ENCODE results near the gene MED6.

MED6 gene

GRCh38 chr14:70624972-70625371 is 24.5 kb upstream of the MED6 start:
- FAIRE-seq: no peak
- DNase-seq (ENCODE audit: insufficient read length, low spot score): no peak

DNA sequence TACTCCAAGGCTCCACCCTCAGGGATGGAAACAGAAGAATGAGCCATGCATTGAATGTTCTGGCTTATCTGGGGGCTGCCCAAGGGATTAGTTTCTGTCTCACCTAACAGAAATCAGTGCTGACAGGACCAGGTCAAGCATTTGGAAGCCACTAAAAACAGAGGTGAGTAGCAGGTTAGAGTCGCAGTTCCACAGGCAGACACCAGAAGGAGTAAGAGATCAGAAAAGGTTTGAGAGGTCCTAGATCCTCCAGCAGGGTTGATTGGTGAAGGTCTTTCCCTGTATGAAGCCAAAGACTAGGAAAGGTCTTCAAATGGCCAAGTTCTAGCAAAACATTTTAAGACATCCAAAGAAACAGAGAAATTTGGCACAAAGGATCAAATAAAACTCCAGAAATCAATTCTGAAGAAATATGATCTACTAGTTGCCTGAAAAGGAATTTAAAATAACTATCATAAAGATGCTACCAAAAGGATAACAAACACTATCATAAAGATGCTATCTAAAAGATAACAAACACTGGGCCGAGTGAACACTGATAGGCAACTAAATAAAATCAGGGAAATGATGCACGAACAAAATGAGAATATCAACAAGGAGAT is 21.8 kb upstream of the MED6 start:
- TF ChIP-seq CTCF (IDR thresholded peaks at IDR 0.05; ENCODE audit: insufficient read depth, missing control alignments): peak; percentile 78
- FAIRE-seq: no peak
- no peak for DNase-seq (ENCODE audit: insufficient read length, low spot score)

More at GRCh38 chr14:70624972-70625371, 24.5 kb upstream of the MED6 start:
- TF ChIP-seq CTCF (IDR thresholded peaks at IDR 0.05; ENCODE audit: insufficient read depth, missing control alignments): no peak

DNA sequence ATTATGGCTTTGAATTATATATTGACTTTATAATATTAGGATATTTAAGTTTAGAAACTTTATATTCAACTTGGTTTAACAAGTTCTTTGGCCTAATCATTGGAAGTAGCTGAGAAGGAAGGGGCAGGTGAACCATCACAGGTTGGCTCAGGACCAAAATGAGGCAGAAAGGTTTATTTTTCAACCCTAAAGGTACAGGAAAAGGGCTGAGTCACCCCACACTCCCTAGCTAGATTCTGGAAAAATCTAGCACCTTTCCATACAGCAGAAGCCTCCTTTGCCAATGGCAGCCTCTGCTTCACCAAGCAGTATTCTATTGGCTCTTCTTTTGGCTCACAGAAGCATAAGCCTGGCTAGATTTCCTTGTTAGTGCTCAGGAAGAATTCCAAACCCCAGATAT is 19.3 kb upstream of the MED6 start:
- no peak for DNase-seq (ENCODE audit: insufficient read length, low spot score)
- no peak for FAIRE-seq
- TF ChIP-seq CTCF (IDR thresholded peaks at IDR 0.05; ENCODE audit: insufficient read depth, missing control alignments): no peak

DNA sequence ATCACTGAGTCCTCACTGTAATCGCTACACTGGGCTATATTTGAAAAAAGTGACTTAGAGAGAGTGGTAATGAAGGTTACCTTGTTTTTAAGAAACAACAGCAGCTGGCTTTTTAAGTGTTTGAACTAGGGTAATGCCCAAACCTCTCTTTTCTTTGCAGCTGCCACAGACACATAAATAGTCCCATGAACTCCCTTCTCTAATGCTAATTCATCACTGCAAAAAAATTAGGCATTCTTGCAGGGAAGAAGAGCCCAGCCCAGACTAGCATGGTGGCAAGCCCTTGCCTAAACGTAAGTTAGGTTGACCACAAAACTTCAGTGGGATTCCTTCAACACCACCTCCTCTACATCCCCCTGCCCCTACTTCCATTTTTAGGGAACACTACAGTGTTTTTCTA is 17.9 kb upstream of the MED6 start:
- DNase-seq (ENCODE audit: insufficient read length, low spot score) (no peak), FAIRE-seq (no peak)
- no peak for TF ChIP-seq CTCF (IDR thresholded peaks at IDR 0.05; ENCODE audit: insufficient read depth, missing control alignments)

GRCh38 chr14:70616646-70617045 is 16.2 kb upstream of the MED6 start:
- no peak for TF ChIP-seq CTCF (IDR thresholded peaks at IDR 0.05; ENCODE audit: insufficient read depth, missing control alignments)
- no peak for FAIRE-seq
- no peak for DNase-seq (ENCODE audit: insufficient read length, low spot score)

DNA sequence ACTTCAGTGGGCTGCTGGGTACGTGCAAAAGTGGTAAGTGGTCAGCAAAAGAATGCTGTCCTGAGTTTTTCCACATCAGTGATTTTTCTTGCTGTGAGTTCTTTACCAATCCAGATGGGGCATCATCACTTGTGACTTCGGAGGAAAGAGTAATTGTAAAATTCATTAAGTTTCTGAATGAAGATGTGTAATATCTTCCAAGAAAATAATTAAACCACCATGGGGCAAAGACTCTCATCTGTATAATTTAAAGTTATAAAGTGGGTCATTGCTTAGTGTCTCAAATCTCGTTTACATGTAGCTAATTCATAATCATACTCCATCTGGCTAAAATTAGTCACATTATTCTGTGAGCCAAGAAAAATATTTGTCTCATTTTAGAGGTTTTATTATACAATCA is 10.8 kb upstream of the MED6 start:
- no peak for DNase-seq (ENCODE audit: insufficient read length, low spot score)
- FAIRE-seq: no peak
- no peak for TF ChIP-seq CTCF (IDR thresholded peaks at IDR 0.05; ENCODE audit: insufficient read depth, missing control alignments)

GRCh38 chr14:70602254-70602653 is 1.8 kb upstream of the MED6 start:
- FAIRE-seq (no peak), DNase-seq (ENCODE audit: insufficient read length, low spot score) (no peak)
- TF ChIP-seq CTCF (IDR thresholded peaks at IDR 0.05; ENCODE audit: insufficient read depth, missing control alignments): no peak

Measured in D721Med (cell line).